Stimulated activated CD8-positive, alpha-beta memory T cell treated with anti-CD3 and anti-CD28 coated beads, Interleukin-7, amount 100 ng/mL, for 1 hour (primary cell): ENCODE measurements around the gene KRTAP4-6.
"Not testable (repeated sequence)": the region's sequence is repeated elsewhere in the genome, so short reads cannot be mapped to it uniquely, and the experiment has no call there.

Source experiments
- DNase-seq, 2 donors: peaks; one replicate each; pipeline ENCODE4 v3.0.0-alpha.2; 2020; ENCODE audit warnings: low read depth in 2 of 2

KRTAP4-6 gene

GRCh38 chr17:41147531-41148204, 7.3 kb upstream of the KRTAP4-6 start:
- no peak for DNase-seq

- no peak for DNase-seq
Measured at GRCh38 chr17:41145261-41145660, 4.9 kb upstream of the KRTAP4-6 start.

GRCh38 chr17:41144846-41145245, 4.5 kb upstream of the KRTAP4-6 start:
- no peak for DNase-seq

- DNase-seq: no peak
Measured at GRCh38 chr17:41141361-41141760, 1.0 kb upstream of the KRTAP4-6 start.

GRCh38 chr17:41139865-41140264, 479 bp downstream of the KRTAP4-6 start:
- DNase-seq: not testable (repeated sequence)

GRCh38 chr17:41133880-41134735, 6.2 kb downstream of the KRTAP4-6 start:
- DNase-seq: no peak

GRCh38 chr17:41131979-41132378, 8.4 kb downstream of the KRTAP4-6 start:
- DNase-seq: no peak

GRCh38 chr17:41127371-41127770, 13.0 kb downstream of the KRTAP4-6 start:
- DNase-seq: no peak

- no peak for DNase-seq
Measured at GRCh38 chr17:41126412-41126811, 13.9 kb downstream of the KRTAP4-6 start.

- DNase-seq: no peak
Measured at GRCh38 chr17:41125064-41125463, 15.3 kb downstream of the KRTAP4-6 start.

- not testable (repeated sequence) for DNase-seq
Measured at GRCh38 chr17:41123991-41124371, 16.4 kb downstream of the KRTAP4-6 start, which contains the start of gene KRTAP4-12. KRTAP4-12 (minus strand) TSS chr17:41124182; CDS start chr17:41124122, 60 bp downstream.

- not testable (repeated sequence) for DNase-seq
Measured at GRCh38 chr17:41123292-41123990, 16.9 kb downstream of the KRTAP4-6 start.

GRCh38 chr17:41121742-41122141, 18.6 kb downstream of the KRTAP4-6 start:
- no peak for DNase-seq

- DNase-seq: not testable (repeated sequence)
Measured at GRCh38 chr17:41119696-41120690, 20.4 kb downstream of the KRTAP4-6 start.

- no peak for DNase-seq
Measured at GRCh38 chr17:41118721-41119120, 21.6 kb downstream of the KRTAP4-6 start.

GRCh38 chr17:41117846-41118386, 22.4 kb downstream of the KRTAP4-6 start, which contains the start of gene KRTAP4-11:
KRTAP4-11 (minus strand) TSS chr17:41118373; CDS start chr17:41118315, 58 bp downstream.
- not testable (repeated sequence) for DNase-seq

GRCh38 chr17:41116297-41116696, 24.0 kb downstream of the KRTAP4-6 start:
- DNase-seq: no peak

- no peak for DNase-seq
Measured at GRCh38 chr17:41111151-41111885, 29.0 kb downstream of the KRTAP4-6 start.

GRCh38 chr17:41108728-41109386, 31.5 kb downstream of the KRTAP4-6 start:
- not testable (repeated sequence) for DNase-seq
